SK-N-MC (cell line): ENCODE measurements around the gene TMEM255B.

ENCODE experiments used
- DNase-seq: peaks from one replicate; pipeline ENCODE4 v3.0.0-alpha.2; 2011; ENCODE audit warnings: low read depth, low spot score
- H3K27ac ChIP-seq: fragments of 200-600 bp; sonication (generic); 2 replicates; pipeline ENCODE4 v1.5.1; 2016; ENCODE audit warnings: mixed run types
- H3K36me3 ChIP-seq: fragments of 200-600 bp; sonication (generic); 2 replicates; pipeline ENCODE4 v1.6.1; 2017; ENCODE audit warnings: antibody characterized with exemption, low read length, mixed read lengths; ENCODE audit not compliant: insufficient read depth
- H3K4me3 ChIP-seq: fragments of 200-600 bp; sonication (generic); 2 replicates; pipeline ENCODE4 v1.5.1; 2016
- H3K9ac ChIP-seq: fragments of 200-600 bp; sonication (generic); 2 replicates; pipeline ENCODE4 v1.8.0; 2017; ENCODE audit warnings: mixed run types, mixed read lengths; ENCODE audit not compliant: insufficient read length
- H3K9me3 ChIP-seq: fragments of 200-600 bp; sonication (generic); 2 replicates; pipeline ENCODE4 v1.6.1; 2017; ENCODE audit warnings: low read depth, mild to moderate bottlenecking, antibody characterized with exemption, low read length, moderate library complexity, mixed read lengths
- EZH2 ChIP-seq: fragments of 200-600 bp; sonication (generic); IDR thresholded peaks from one replicate; pipeline ENCODE4 v1.6.1; 2017; ENCODE audit warnings: antibody characterized with exemption
- FOXP2 ChIP-seq: optimal IDR thresholded peaks from 2 replicates; pipeline ENCODE3; 2011; ENCODE audit warnings: mild to moderate bottlenecking, moderate library complexity; ENCODE audit not compliant: insufficient read depth; ENCODE audit errors: extremely low read length, control extremely low read depth
- POLR2AphosphoS5 ChIP-seq: IDR thresholded peaks from 2 replicates; pipeline ENCODE4 v1.6.1; 2012; ENCODE audit warnings: mild to moderate bottlenecking, low read depth, low read length, borderline replicate concordance

Gene TMEM255B

DNA sequence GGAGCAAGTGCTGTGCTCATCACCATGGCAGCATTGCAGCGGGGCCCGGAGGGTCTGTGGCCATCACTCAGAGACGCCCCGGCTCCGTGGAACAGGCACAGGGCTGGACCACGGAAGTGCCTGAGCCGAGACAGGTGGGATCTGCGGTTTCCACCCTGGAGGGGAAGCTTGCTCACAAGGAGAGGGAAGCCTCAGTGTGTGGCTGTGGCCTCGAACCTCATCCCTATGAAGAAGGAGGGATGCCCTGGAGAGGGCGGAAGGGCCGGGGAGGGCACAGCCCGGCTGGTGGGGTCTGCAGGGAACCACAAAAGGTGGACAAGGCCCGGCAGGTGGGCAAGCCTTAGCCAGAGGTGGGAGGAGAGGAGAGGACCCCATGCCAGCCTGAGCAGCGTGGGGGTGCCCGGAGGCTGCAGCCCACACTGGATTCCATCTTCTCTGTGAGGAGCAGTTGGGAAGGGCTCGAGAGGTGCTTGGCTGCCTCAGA, 30.4 kb upstream of the TMEM255B start:
- Histone ChIP-seq H3K9ac (no peak overlapping the region), H3K36me3 (no peaks in the 10 kb centered on the region), H3K9me3 (no peaks in the 10 kb centered on the region), H3K4me3 (no peak overlapping the region), H3K27ac (no peak overlapping the region)
- TF ChIP-seq FOXP2 (no peak), POLR2AphosphoS5 (no peak), EZH2 (no peak)
- no peak for DNase-seq

DNA sequence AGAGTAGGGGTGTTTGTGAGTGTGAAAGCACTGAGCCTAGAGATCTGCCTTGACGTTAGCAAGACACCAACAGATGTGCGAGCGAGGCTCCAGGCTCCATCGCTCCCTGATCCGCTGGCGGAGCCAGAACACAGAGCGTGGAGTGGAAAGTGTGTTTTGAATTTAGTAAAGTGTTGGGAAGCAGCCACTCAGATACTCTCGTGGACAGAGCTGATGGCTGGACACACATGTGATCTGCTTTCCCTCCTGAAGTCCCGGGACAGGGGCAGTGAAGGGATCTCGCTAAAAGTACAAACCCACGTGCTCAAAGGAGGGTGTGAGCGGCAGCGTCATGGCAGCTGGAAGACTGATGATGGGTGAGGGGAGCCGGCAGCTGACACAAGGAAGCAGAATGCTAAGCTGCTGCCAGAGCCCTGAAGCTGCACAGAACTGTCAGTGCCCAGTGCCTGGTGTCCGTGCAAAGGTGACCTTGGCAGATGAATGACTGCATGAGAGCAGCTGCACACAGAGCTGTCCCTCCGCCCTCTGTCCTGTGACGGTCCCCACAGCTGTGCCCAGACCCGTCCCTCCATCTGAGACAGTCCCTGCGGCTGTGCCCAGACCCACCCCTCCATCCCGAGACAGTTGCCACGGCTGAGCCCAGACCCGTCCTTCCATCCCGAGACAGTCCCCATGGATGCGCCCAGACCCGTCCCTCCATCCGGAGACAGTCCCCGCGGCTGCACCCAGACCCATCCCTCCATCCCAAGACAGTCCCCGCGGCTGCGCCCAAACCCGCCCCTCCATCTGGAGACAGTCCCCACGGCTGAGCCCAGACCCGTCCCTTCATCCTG, 29.6 kb upstream of the TMEM255B start:
- Histone ChIP-seq H3K36me3 (no peaks in the 10 kb centered on the region), H3K9me3 (no peaks in the 10 kb centered on the region), H3K4me3 (no peak overlapping the region), H3K9ac (no peak overlapping the region), H3K27ac (no peak overlapping the region)
- TF ChIP-seq EZH2: no peak
- no peak for TF ChIP-seq POLR2AphosphoS5
- no peak for TF ChIP-seq FOXP2
- no peak for DNase-seq

DNA sequence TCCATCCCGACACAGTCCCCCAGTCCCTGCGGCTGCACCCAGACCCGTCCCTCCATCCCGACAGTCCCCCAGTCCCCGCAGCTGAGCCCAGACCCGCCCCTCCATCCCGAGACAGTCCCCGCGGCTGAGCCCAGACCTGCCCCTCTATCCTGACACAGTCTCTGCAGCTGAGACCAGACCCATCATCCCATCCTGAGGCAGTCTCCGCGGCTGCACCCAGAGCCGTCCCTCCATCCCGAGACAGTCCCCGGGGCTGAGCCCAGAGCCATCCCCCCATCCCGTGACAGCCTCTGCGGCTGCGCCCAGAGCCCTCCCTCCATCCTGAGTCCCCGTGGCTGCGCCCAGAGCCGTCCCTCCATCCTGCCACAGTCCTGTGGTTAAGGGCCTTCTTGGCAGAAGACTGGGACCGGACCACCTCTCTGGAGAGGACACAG, 28.8 kb upstream of the TMEM255B start:
- DNase-seq: no peak
- TF ChIP-seq EZH2 (no peak), POLR2AphosphoS5 (no peak), FOXP2 (no peak)
- H3K36me3 ChIP-seq: no peaks in the 10 kb centered on the region
- H3K9ac ChIP-seq: no peak overlapping the region
- no peaks in the 10 kb centered on the region for H3K9me3 ChIP-seq
- H3K4me3 ChIP-seq: no peak overlapping the region
- no peak overlapping the region for H3K27ac ChIP-seq

DNA sequence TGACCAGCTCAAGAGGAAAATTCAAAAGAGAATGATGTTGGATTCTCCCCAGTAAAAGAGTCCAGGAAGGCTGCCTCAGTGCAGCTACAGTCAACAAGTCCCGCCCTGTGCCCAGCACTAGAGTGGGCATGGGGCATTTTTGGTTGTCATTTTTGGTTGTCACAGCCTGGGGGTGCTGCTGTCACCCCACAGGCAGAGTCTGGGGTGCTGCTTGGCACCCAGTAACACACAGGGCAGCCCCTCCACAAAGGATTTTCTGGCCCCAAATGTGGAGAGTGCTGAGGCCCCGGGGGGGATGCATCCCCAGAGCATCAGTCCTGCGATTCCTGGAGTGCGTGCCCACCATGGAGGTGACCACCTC, 28.2 kb upstream of the TMEM255B start:
- no peak overlapping the region for H3K4me3 ChIP-seq
- no peak overlapping the region for H3K27ac ChIP-seq
- DNase-seq: no peak
- H3K9me3 ChIP-seq: no peaks in the 10 kb centered on the region
- no peak overlapping the region for H3K9ac ChIP-seq
- TF ChIP-seq POLR2AphosphoS5 (no peak), FOXP2 (no peak), EZH2 (no peak)
- no peaks in the 10 kb centered on the region for H3K36me3 ChIP-seq

DNA sequence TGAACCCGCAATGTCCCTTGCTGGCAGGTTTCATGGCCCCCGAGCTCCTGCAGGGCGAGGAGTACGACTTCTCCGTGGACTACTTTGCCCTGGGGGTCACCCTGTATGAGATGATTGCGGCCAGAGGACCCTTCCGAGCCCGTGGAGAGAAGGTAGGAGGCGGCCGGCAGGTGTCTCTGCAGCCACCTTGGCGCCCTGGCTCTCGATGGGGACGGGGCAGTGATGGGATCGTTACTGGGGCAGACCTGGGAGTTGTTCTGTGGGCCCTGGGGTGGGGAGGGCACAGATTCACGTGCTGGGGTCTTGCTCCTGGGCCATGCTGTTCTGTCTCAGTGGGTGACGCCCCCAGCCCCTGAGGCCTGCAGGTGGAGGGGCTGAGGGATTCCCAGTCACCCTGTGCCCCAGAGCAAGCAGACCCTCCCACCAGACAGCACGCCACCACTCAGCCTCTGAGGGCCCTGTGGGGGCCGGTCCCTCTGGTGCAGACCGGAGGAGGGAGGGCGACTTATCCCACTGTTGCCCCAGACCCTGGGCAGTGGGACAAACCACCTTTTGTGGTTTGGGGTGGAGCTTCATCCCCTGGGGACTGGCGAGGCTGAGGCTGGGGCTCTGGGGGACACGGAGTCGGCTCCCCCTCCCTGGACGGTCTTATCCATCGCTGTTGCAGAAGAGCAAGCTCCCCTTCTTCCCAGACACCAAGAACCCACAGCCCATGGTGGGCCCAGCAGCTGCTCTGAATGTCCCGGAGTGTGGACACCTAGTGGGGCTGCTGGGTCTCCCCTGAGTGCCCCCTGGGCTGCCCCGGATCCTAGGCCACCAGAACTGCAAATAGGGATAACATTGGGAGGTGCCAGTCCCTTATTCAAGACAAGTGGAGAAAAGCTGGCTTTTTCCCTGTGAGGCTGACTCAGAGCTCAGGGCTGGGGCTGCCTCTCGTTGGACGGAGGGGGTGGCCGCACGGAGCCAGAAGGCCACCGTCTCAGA, 27.5 kb upstream of the TMEM255B start:
- Histone ChIP-seq H3K27ac (no peak overlapping the region), H3K4me3 (no peak overlapping the region), H3K36me3 (no peaks in the 10 kb centered on the region), H3K9me3 (no peaks in the 10 kb centered on the region), H3K9ac (no peak overlapping the region)
- no peak for DNase-seq
- TF ChIP-seq EZH2 (no peak), FOXP2 (no peak), POLR2AphosphoS5 (no peak)

DNA sequence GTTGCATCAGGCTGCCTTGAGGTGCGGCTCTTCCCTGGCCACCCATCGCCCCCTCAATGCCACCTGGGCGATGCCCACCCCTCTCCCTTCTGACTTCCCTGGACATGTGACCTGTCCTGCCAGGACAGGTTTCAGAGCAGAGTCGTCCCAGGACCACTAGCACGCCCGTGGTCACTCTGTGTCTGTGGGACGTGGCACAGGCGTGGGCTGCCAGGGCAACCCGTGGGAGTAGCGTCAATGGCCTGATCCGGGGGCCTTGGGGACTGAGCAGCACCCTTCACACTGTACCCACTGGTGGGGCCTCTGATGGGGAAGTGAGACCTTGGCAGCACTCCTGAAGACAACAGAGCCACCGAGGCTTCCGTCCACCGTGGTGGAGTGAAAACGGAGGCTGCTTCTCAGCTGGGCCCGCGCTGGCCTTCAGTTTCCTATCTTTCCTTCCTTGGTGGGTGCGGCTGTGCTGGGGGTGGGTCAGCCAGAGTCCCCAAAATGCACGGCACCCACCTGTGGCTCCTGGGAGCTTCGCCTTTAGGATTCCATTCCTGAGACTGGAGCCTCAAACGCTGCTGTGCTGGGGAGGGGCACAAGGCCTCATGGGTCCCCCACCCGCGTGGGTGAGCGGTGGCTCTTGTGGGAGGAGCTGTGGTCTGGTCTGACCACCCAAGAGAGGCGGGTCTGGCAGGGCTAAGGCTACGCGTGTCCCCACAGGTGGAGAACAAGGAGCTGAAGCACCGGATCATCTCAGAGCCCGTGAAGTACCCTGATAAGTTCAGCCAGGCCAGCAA, 26.7 kb upstream of the TMEM255B start:
- Histone ChIP-seq H3K9ac (no peak overlapping the region), H3K27ac (no peak overlapping the region), H3K9me3 (no peaks in the 10 kb centered on the region), H3K4me3 (no peak overlapping the region), H3K36me3 (no peaks in the 10 kb centered on the region)
- TF ChIP-seq POLR2AphosphoS5 (no peak), EZH2 (no peak), FOXP2 (no peak)
- no peak for DNase-seq

DNA sequence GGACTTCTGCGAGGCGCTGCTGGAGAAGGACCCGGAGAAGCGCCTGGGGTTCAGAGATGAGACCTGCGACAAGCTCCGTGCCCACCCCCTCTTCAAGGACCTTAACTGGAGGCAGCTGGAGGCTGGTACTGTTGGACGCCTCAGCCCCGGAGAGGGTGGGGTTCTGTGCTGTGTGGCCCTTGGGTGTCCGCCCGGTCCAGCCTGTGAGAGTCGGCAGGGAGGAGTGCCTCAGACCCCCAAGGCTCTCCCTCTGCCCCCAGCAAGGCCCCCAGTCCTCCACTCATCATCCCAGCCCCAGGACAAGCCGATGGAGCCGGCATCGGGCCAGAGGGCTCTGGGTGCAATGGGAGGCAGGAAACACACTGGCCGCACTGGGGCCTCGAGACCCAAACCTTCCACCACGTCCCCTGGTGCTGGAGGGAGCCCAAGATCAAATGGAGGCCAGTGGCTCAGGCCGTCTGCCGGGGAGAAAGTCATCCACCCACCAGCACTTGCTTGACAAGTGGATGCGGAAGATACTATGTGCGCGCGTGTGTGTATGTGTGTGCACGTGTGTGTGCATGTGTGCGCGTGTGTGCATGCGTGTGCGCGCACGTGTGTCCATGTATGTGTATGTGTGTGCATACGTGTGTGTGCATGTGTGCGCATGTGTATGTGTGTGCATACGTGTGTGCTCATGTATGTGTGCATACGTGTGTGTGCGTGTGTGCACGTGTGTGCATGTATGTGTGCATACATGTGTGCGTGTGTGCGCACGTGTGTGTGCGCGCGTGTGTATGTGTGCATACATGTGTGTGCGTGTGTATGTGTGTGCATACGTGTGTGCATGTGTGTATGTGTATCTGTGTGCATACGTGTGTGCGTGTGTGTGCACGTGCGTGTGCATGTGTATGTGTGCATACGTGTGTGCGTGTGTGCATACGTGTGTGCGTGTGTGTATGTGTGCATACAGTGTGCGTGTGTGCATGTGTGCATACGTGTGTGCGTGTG, 25.8 kb upstream of the TMEM255B start:
- no peak for DNase-seq
- no peaks in the 10 kb centered on the region for H3K36me3 ChIP-seq
- no peaks in the 10 kb centered on the region for H3K9me3 ChIP-seq
- TF ChIP-seq FOXP2: no peak
- no peak for TF ChIP-seq EZH2
- no peak for TF ChIP-seq POLR2AphosphoS5
- H3K9ac ChIP-seq: no peak overlapping the region
- H3K4me3 ChIP-seq: no peak overlapping the region
- H3K27ac ChIP-seq: no peak overlapping the region
